Measurements from ENCODE around the gene GALNT5.
A peak's percentile ranks its signal among the peaks of the same experiment; 100 is the strongest.

The GALNT5 gene

DNA sequence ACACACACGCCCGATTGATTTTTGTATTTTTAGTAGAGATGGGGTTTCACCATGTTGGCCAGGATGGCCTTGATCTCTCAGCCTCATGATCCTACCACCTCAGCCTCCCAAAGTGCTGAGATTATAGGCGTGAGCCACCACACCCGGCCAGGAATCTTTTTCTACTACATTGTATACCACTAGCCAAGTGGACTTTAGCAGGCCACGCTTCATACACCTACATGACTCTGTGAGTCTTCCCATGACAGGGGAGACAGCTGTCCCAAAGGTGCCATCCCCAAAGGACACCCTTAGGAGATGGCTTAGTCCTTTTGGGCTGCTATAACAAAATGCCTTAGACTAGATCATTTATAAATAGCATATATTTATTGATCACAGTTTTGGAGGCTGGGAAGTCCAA, 35.3 kb downstream of the GALNT5 start:
- no peak for DNase-seq

DNA sequence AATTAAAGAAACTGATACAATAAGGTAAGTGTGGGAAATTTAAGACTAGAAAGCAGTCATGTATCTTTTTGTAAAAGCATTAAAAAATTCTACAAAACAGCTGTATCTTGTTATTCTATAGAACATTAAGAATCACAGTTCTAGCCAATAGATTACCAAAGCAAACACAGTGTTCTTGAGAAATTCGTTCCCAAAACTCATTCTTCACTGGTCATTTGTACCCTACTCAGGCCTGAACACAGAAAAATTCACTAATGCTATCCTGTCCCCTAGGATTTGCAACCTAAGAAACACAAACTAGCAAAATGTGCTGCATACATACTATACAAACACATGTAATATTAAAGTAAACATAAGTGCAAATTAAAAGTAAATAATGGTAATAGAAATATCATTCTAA, 39.0 kb downstream of the GALNT5 start:
- no peak for DNase-seq

DNA sequence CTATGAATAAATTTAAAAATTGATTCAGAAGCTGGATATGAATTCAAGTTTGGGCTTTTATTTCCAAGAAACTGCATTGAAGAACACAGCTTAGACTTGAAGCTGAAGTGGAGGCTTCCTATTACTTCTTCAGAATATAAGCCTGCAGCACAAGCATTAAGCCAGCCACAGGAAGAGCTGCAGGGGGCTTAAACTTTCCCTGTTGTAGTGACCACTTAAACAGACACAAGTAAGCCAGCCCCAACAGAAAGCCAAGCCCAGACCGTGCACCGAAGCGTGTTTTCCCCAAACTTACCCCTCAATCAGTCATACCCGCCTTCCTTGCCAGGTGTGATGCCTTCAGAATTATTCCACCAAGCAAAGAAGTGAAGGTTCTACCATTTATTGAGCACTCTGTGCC, 39.5 kb downstream of the GALNT5 start:
- DNase-seq: no peak

DNA sequence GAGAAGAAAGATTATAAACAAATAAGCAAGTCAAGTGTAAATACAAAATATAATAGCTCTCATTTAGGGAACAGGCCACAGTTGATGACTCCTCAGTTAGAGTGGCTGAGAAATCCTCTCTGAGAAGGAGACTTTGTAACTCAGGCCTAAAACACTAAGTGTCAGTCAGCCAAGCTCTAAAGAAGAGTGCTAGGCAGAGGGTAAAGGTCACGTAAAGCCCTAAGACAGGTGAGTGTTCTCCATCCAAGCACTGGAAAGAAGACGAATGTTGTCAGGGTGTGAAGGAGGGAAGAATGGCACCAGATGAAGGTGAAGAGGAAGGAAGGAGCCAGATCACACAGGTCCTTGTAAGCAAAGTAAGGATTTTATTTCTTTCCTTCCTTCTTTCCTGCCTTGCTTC, 43.8 kb downstream of the GALNT5 start:
- no peak for DNase-seq

DNA sequence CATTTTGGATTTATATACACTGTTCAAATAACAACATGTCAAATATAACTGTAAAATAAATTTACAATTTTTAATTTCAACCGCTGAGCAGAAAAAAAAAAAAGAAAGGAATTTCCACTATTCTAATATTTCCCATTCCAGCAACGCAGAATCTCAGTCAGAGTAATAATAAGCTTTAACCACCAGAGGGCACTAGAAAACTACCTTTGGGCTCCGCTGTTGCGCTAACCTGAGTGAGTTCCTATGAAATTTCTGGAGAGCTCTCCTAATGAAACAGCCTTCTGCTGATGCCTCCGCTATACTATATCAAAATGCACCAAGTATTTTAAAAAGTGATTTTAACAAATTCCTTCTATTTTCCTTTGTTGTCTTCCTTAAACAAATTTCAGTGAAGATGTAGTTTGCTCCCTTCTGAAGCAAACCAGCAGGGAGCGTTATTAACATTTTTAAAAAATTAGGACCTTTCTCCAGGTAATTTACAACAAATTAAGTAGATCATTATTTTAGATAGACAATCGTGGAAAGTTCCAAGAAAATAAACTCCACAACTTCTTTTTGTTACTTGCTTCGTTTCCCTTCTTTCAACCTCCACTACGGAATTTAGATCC, 45.1 kb downstream of the GALNT5 start:
- DNase-seq: peak; percentile 54 to 92

DNA sequence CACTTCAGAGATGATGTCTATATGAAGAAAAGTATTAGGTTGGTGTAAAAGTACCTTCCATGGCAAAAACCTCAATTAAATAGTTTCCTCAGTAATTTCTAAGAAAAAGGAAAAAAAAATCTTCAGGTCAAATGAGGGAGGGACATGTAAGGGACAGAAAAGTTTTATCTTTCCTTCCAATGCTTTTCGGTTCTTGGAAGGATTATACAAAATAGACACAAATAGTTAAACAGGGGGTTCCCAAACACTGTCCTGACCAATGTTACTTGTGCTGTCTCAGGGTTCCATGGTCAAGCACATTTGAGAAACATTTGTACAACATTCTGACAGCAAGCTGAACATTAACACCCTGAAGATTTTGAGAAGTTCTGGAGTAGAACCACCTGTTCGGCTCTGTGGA, 46.1 kb downstream of the GALNT5 start:
- DNase-seq: no peak

DNA sequence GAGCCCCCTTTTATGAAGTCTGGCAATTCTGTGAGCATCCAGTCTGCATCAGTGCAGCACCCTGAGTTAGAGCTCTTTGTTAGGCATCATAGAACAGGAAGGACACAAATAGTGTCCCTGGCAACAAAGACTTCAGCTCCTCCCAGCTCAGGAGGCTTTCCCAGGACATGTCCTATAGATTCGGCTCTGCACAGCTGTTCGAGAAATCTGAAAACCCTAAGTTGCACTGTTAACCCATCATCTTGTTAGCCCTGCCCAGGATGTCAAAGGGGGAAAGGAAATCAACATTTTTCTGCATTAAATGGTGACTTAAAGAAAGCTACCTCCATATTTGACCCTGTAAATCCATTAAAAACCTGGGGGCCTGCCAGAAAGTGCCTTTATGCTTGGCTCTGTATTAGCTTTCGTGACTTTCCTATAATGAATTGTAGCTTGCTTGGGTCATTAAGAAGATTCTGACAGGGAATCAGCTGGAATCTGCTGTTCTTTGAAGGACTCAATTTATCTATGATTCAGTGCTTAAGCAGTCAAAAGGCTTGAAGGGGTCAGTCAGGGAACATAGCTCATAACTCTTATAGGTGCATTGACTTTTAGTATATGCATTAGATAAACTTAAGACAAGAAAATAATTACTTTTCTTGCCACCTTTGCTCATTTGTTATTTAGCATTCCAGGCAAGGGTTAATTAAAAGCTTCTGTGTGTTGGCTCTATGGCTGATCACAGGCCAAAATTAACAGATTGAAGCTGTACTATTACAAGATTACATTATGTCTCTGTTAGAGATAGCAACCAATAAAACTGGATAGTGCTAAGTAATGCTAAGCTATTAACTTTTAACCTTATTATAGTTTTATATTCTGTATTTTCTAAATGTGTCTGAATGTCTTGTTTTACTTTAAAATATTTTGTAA, 47.6 kb downstream of the GALNT5 start:
- no peak for DNase-seq

DNA sequence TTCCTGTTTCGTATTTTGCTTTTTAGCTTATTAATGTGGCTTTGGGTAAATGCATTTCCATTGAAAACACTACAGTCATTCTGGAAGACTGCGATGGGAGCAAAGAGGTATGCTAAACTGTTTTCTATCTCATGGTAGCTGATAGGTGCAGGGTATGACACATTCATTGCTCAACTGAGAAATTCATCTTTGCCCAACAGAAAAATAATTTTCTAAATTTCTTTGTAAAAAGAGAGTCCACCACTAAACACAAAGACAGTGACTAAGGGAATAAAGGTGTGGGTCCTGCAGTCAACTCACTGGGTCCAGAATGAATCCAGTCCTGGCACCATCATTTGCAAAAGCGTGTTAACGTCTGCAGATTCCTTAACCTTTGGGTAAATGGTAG, 48.2 kb downstream of the GALNT5 start:
- no peak for DNase-seq

DNA sequence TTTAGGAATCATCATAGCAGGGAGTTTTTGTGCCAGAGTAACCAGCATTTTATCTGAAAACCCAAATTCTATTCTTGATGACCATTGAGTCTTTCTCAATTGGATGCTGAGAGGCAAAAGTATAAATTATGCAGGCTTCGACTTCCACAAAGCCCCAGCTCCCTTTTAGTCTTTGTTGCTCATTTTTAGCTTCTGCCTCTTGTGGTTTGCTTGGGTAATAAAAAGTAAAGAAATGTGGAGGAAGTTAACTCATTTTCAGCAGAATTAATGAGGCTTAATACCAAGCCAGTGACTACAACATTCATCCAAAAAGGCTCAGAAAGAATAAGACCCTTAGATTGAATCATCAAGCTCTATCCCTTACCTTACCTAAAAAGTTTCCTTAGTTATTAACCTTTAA, 49.5 kb downstream of the GALNT5 start:
- DNase-seq: peak; percentile 5 to 29

DNA sequence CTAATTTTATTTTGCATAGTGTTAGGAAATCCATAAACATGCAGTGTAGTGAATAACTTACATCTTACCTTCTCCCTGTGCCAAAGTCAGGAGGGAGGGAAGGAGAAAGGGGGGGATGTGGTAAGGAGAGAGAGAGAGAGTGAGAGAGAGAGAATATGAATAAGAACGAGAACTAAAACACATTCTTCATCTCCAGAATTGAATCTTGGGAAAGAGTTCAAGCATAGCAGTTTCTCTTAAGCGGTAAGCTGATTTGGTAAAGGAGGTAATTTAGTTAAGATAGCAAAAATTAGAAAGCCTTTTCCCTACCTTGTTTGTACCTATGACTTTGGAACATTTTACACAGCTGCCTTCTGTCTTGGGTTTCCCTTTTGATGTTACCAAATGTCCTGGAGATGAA, 52.4 kb downstream of the GALNT5 start:
- DNase-seq: no peak

DNA sequence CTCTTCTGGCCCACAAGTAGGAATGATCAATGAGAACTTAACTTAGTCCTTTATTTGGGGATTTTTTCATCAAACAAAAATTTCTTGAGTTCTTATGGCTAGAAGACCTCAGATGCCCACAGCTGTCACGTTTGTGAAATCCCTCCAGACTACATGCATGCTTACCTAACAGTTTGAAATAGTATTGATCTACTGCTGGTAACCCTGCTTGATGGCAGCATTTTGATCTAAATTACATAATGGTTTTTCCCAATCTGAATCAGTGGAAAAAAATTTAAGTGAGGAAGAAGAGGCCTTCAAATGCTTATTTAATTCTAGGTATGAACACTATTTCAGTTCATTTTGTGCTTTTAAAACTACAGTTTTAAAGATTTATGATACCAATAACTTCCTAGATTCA, 54.2 kb downstream of the GALNT5 start:
- DNase-seq: no peak

DNA sequence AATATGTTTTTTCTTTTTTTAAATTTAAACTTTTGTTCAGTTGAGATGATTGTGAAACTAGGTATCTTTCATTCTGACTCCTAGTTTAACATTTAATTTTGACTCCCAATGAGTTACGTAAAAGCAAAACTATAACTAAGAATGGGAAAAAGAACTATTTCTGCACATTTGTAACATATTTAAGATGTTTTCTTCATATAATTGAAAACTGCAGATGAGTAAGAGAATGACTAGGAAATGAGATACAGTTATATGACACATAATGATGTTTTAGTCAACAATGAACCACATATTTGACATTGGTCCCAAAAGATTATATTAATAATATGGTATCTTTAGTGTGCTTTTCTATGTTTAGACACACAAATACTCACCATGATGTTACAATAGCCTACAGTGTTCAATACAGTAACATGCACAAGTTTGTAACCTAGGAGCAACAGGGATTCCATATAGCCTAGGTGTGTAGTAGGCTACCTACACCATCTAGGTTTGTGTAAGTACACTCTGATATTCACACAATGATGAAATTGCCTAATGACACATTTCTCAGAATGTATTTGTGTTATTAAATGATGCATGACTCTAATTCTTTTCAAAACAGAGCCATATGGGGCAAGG, 55.5 kb downstream of the GALNT5 start:
- no peak for DNase-seq

DNA sequence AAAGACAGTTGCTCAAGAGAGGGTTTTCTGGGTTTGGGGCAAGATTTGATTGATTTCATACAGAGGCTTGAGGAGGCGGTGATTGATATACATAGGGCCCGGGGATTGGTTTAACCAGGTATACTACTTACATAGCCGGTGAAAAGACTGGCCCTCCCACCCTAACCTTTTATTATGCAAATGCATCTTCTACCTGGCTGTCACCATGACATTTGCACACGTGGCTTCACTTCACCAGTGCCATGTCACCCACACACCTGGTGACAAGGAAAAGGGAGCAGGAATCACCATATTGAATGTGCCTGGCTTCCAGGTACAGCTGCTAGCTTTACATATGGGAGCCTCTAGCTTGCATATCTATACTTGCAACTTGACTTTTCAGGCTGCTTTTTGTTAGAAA, 58.4 kb downstream of the GALNT5 start:
- DNase-seq: no peak

DNA sequence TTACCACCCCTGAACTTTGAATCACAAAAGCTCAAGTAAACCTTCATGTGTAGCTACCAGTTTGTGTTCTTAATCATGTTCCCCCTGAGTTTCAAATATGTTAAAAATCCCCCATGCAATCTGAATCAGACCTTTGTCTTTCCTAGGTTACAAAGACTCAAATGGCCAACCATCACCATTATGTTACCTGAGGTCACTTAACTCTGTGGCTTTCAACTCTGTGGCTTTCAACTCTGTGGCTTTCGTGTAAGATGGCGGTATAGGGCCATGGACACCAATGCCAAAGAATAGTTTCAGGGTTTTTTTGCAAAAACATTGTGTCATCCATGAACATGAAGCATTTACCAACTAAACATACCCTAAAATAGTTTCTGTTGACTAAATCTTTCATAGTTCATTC, 61.4 kb downstream of the GALNT5 start:
- no peak for DNase-seq

DNA sequence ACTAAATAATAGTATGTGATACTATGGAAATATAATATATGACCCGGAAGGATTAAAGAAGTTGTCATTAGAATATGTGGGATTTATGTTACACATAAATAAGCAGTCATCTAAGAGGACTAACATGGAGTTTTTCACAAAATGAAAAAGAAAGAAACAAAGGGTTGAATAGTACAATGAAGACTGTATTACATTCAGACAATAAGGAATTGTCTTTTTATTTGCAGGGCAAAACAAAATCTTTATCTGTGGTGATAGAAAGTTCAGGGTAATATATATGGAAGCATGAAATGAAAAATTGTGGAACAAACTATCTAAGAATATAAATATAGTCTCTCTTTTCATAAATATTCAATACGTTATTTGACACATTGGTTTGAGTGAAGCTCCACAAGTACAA, 62.3 kb downstream of the GALNT5 start:
- no peak for DNase-seq

DNA sequence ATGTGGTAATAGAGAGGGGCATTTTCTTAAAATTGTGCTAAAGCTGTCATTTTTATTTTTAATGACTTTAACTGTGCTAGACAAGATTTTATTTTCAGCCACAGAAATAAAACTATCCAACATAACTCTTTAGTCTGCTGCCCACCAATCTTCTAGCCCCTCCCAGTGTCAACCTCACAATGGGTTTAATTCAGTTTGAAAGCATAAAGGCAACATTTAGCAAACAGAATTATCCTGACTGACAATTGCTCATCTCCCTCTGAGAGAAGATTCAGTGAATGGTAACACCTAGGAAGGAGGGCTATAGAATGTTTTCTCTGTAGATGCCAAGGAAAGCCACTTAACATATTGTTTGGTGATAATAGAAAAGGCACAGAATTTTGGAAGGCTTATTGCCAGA, 62.9 kb downstream of the GALNT5 start:
- DNase-seq: no peak

DNA sequence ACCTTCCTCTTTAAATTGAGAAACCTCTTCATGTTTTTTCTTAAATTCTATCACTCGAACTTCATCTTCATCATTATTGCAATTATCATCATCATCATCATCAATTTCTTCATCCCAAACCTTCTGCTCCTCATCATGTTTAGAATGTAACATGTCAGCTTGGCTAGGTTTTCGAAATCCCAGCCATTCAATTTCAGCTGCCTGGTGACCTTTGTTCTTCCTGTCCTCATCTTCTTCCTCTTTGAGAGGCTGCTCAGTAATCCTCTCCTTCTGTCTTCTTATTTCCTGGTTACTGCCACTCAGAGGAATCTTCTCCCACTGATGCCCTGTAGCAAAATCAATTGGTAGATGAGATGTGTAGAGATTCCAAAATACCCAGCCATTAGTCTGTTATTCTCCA, 64.0 kb downstream of the GALNT5 start:
- DNase-seq: peak; percentile 23 to 43

DNA sequence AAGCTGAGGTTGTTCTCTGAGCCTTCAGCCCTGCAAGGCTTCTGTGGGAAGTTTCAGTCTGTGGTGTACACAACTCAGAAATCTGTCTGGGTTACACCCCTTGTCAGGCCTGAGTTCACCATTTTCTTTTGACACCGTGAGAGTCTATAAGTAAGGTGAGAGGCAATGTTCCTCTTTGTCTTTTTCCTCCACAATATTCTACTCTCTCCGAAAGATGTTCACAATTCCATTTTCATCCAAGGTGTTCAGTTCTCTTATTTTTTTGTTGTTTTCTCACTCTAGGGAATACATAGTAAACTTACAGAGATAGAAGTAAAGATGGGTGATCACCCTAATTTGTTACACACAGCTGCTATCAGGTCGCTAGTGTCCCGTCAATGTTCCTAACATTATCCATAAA, 64.9 kb downstream of the GALNT5 start:
- DNase-seq: no peak

DNA sequence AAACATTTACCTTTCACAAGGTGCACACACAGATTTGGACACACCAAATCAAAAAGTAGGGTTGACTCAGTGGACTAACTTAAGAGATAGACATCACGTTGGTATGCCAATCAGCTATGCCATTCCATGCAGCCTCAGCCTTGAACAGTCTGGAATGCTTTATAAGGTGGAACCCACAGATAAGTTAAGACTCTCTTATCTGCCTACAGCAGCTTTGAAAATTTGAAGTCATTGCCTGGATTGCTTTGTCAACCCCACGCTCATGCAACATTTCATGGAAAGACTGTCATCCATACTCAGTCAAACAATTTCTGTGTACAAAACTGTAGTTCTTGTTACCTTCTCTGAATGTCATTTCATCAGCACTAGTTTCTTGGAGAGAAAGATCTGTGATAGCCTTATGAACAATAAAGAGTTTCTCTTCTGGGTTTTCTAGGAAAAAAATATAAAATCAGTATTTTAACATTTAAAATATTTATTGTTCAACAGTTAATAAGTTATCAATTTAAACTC, 66.9 kb downstream of the GALNT5 start:
- no peak for DNase-seq

DNA sequence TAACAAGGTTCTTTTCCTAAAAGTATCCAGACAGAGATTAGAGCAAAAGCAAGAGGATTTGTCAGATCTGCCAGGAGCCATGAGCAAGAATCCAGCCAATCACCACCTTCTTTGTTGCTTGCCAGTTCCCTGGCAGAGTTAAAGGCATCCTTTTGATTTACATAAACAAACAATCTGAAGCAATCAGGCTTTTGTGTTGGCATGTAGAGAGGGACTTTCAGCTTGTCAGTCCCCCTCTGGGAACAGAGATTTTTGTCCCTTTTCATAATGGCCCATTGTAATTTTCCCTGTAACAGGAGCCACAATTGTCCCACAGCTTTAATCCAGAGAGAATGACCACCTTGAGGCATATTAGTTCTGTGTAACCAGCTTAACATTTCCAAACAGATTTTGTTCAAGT, 68.3 kb downstream of the GALNT5 start, which contains the start of gene ERMN:
Gene ERMN (minus strand): TSS at position 39 of the 400 bp plus-strand sequence. CDS start 182 bp downstream, outside the sequence.
- no peak for DNase-seq

DNA sequence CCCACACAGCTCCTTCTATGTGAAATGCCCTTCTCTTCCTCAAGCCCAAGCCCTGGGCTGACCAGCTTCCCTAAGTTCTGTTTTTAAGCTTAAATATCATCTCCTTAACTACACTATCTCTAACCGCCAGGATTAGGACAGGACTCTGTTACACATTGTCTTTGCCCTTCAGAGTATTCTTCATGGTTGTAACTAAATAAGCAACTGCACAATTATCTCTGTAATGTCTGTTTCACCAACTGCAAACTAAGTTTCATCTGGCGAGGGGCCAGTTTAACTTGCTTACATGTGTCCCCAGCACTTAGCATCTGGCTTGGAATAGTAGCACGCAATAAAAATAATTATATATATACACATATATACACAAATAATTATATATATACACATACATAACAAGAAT, 69.2 kb downstream of the GALNT5 start:
- DNase-seq: no peak

DNA sequence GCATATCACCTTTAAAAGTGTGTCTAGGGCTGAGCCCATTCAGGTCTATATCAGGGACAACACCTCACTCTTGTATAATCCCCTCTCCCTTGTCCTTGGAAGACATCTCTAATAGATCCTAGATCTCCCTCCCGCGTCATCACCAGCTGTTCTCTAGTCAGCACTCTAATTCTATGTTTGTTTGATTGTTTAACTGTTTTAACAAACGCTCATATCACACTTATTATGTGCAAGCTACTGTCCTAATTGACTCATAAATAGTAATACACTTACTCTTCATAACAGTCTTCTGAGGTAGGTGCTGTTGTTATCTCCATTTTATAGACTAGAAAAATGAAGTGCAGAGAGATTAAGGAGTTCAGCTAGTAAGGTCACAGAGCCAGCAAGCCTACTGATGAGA, 69.7 kb downstream of the GALNT5 start:
- no peak for DNase-seq

DNA sequence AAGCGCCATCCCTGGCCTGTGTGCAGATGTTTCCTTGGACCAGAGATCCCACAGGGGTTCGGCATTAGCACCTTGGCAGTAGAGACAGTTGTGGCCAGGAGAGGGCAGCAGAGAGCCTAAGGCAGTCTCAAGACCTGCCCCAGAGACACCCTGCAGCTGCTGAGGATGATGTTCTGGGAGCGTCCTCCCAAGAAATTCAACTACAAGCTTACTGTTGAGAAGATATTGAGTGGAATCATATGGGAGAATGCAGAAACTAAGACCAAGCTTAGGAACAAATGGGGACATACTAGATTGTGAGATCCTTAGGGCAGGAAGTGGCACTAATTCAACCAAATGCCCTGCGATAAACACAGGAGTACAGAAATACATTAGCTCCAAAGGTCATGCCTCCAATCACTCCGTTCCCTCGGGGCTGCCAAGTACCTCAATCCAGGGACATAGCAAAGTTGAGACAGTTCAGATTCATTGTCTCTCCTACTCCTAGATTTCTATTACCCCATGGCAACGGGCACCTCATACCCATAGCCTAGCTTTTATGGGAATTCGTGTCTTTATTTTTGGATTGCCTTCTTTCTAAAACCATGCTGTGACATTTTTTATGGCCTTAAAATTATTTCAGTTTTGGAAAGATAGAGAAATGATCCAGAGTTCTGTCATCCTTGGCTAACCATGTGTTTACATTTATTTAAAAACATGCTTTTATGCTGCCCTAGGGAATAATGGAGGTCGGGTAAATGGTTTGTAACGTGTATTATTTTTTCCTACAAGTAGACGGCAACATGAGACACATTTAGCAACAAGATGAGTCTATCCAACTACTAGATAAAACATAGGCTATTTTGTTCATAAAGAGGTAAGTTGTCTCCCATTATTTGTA, 70.4 kb downstream of the GALNT5 start:
- peak; percentile 47 to 91 for DNase-seq

Measured in inflammatory macrophage treated with lipopolysaccharide for 1 hour (primary cell).